ENCODE measurements around the gene NFATC2.

GRCh38 chr20:51378171-51378928 lies 164.2 kb downstream of the NFATC2 start:
- TF ChIP-seq EZH2 (IDR thresholded peaks at IDR 0.05; ENCODE audit: low read depth) (no peak), CTCF (conservative IDR thresholded peaks at IDR 0.05) (no peak)

Measured in PC-9 (cell line).